A549 (cell line): ENCODE data around the gene MAGI2. TPM values are rescaled to one million over a fixed set of nuclear protein-coding genes. Genes with fewer than 3 reads are reported as not detected.

Experiments
- ATAC-seq, 2 experiments: fragments of 200-7000 bp in 1 of 2; fragments of >200 bp in 1 of 2; cut with Nextera tagmentation in 1 of 2; cut with Tn5 transposase in 1 of 2; 3 replicates each; pipeline versions ENCODE4 v1.8.0 to v1.9.1; 2018 to 2020; ENCODE audit warnings: mild to moderate bottlenecking in 1 of 2, moderate library complexity in 1 of 2
- CTCF ChIA-PET: fragments of 300-600 bp; sonication (Branson Sonifier 250); formaldehyde crosslinking; extraction: SDS; loops from one replicate; lab custom pipeline; 2021; ENCODE audit warnings: antibody characterized with exemption, inconsistent platforms; lab: Yijun Ruan, JAX
- POLR2A ChIA-PET: fragments of 350-600 bp; formaldehyde crosslinking; extraction: SDS; loops from one replicate; lab custom pipeline; 2021; ENCODE audit warnings: antibody characterized with exemption, inconsistent platforms; lab: Yijun Ruan, JAX
- DNase-seq, 2 experiments: peaks; one replicate each; pipeline versions ENCODE4 v3.0.0 to v3.0.0-alpha.2; 2011 to 2016; ENCODE audit warnings: low read depth in 1 of 2, low spot score in 1 of 2
- FAIRE-seq: peaks from 2 replicates; lab custom pipeline; 2011; peaks lifted over from hg19 to GRCh38; lab: Jason Lieb, UNC
- H3K27ac ChIP-seq, 2 experiments: fragments of >200 bp; sonication (Bioruptor Twin); formaldehyde crosslinking; 3 replicates each; pipeline ENCODE4 v1.5.1; 2016 to 2017
- H3K4me1 ChIP-seq: fragments of >200 bp; sonication (Bioruptor Twin); formaldehyde crosslinking; 3 replicates; pipeline ENCODE4 v1.6.1; 2016
- H3K4me2 ChIP-seq: fragments of >200 bp; sonication (Bioruptor Twin); formaldehyde crosslinking; 3 replicates; pipeline ENCODE4 v1.6.1; 2016
- H3K4me3 ChIP-seq: fragments of >200 bp; sonication (Bioruptor Twin); formaldehyde crosslinking; 3 replicates; pipeline ENCODE4 v1.5.1; 2016
- H3K9me3 ChIP-seq: fragments of >200 bp; sonication (Bioruptor Twin); formaldehyde crosslinking; 3 replicates; pipeline ENCODE4 v1.6.1; 2016
- BCL3 ChIP-seq: fragments of >200 bp; sonication (Bioruptor Twin); formaldehyde crosslinking; IDR thresholded peaks from 3 replicates; pipeline ENCODE4 v1.6.1; 2016
- CHD4 ChIP-seq: fragments of 200-600 bp; sonication (generic); IDR thresholded peaks from 2 replicates; pipeline ENCODE4 v1.6.1; 2016; ENCODE audit warnings: antibody characterized with exemption, mild to moderate bottlenecking, borderline replicate concordance
- CTCF ChIP-seq: fragments of >200 bp; sonication (Bioruptor Twin); formaldehyde crosslinking; IDR thresholded peaks from 3 replicates; pipeline ENCODE4 v1.5.1; 2016
- FOSL2 ChIP-seq, 2 experiments: fragments of 450-650 bp in 1 of 2; fragments of >200 bp in 1 of 2; sonication (Bioruptor Twin) in 1 of 2; formaldehyde crosslinking; IDR thresholded peaks; 2 replicates each; pipeline versions ENCODE4 v1.5.0 to v1.6.1; 2016 to 2020; ENCODE audit warnings: mild to moderate bottlenecking in 1 of 2, moderate library complexity in 1 of 2
- FOXS1 ChIP-seq: fragments of 250-450 bp; sonication (Bioruptor Pico); IDR thresholded peaks from 2 replicates; pipeline ENCODE4 v1.5.0; 2020; ENCODE audit warnings: mild to moderate bottlenecking, moderate library complexity
- GATA3 ChIP-seq: IDR thresholded peaks from 2 replicates; pipeline ENCODE4 v1.6.1; 2012; ENCODE audit warnings: borderline replicate concordance
- HOXB5 ChIP-seq: fragments of 250-450 bp; sonication (Bioruptor Pico); IDR thresholded peaks from 2 replicates; pipeline ENCODE4 v1.5.0; 2020; ENCODE audit warnings: mild to moderate bottlenecking, moderate library complexity
- JUN ChIP-seq, 2 experiments: fragments of >200 bp; sonication (Bioruptor Twin); formaldehyde crosslinking; IDR thresholded peaks; 2 replicates in 1 of 2; 3 replicates in 1 of 2; pipeline ENCODE4 v1.6.1; 2016 to 2017
- MAZ ChIP-seq: fragments of 150-350 bp; IDR thresholded peaks from 2 replicates; pipeline ENCODE4 v1.6.1; 2014; ENCODE audit warnings: antibody characterized with exemption, low read depth, low read length, borderline replicate concordance
- MYC ChIP-seq: IDR thresholded peaks from 2 replicates; pipeline ENCODE4 v1.6.1; 2012; ENCODE audit warnings: mild to moderate bottlenecking, inconsistent platforms, low read length, improper control_type of control experiment, borderline replicate concordance
- NR3C1 ChIP-seq: fragments of >200 bp; sonication (Bioruptor Twin); formaldehyde crosslinking; IDR thresholded peaks from 3 replicates; pipeline ENCODE4 v1.6.1; 2017
- PHF8 ChIP-seq: fragments of 200-600 bp; sonication (generic); IDR thresholded peaks from 2 replicates; pipeline ENCODE4 v1.6.1; 2016; ENCODE audit warnings: low read depth, mild to moderate bottlenecking, antibody characterized with exemption, moderate library complexity, borderline replicate concordance
- RAD21 ChIP-seq, 2 experiments: fragments of >200 bp in 1 of 2; sonication (Bioruptor Twin) in 1 of 2; formaldehyde crosslinking in 1 of 2; IDR thresholded peaks in 1 of 2; conservative IDR thresholded peaks in 1 of 2; 2 replicates in 1 of 2; 3 replicates in 1 of 2; pipeline ENCODE4 v1.6.1; 2012 to 2018; ENCODE audit warnings: inconsistent platforms in 1 of 2
- SMC3 ChIP-seq: fragments of >200 bp; sonication (Bioruptor Twin); formaldehyde crosslinking; IDR thresholded peaks from 3 replicates; pipeline ENCODE4 v1.6.1; 2018; ENCODE audit warnings: inconsistent platforms
- SREBF2 ChIP-seq: fragments of 450-650 bp; IDR thresholded peaks from 2 replicates; pipeline ENCODE4 v1.6.1; 2014; ENCODE audit warnings: mild to moderate bottlenecking, moderate library complexity
- TP53 ChIP-seq: fragments of 250-450 bp; sonication (Bioruptor Pico); IDR thresholded peaks from 2 replicates; pipeline ENCODE4 v1.5.0; 2021; ENCODE audit warnings: mild to moderate bottlenecking, moderate library complexity
- ZSCAN20 ChIP-seq: fragments of 250-450 bp; sonication (Bioruptor Pico); IDR thresholded peaks from 2 replicates; pipeline ENCODE4 v1.8.0; 2022; ENCODE audit warnings: mild to moderate bottlenecking, moderate library complexity
- WGBS: methylation state at CpG from one replicate; pipeline ENCODE4 v1.1.6; 2017; ENCODE audit errors: missing lambda C conversion rate; 5-methylcytosine and 5-hydroxymethylcytosine counted together
- polyA plus RNA-seq, 4 experiments: library from polyadenylated mRNA; depleted of rRNA in 3 of 4; stranded (reverse); fragments of >200 nt; fragmentation: RNase III in 1 of 4; extraction: RNeasy Plus Mini Kit Qiagen cat#74134 plus additional on column Dnase treatment in 1 of 4; gene quantifications; 2 replicates in 3 of 4; 3 replicates in 1 of 4; pipeline ENCODE4 v1.2.3, GENCODE V29; 2011 to 2017

MAGI2 gene
- polyA plus RNA-seq, 2 of the 4 experiments (the other 2 are of a cell fraction), result 0.48 to 0.81 TPM

GRCh38 chr7:79185605-79186004, 267.9 kb downstream of the MAGI2 start:
- ChIA-PET POLR2A (no interaction called here), CTCF (no interaction called here)
- H3K27ac ChIP-seq, result no peak overlapping the region
- no peak for ATAC-seq
- no peaks in the 10 kb centered on the region for H3K4me1 ChIP-seq
- H3K4me3 ChIP-seq, result no peak overlapping the region
- no peak overlapping the region for H3K4me2 ChIP-seq
- 75% methylated on average over 2 of the region's 2 CpGs for WGBS
- DNase-seq, result no peak
- TF ChIP-seq TP53 (CRISPR knock-in tag) (no peak), GATA3 (no peak), MYC (no peak), NR3C1 (no peak)
- H3K9me3 ChIP-seq, result no peaks in the 10 kb centered on the region
- FAIRE-seq, result no peak

GRCh38 chr7:79182283-79182682, 271.2 kb downstream of the MAGI2 start:
- 0% methylated on average over 1 of the region's 1 CpG for WGBS
- Histone ChIP-seq H3K4me2 (no peak overlapping the region), H3K27ac (no peak overlapping the region), H3K9me3 (no peaks in the 10 kb centered on the region), H3K4me1 (no peaks in the 10 kb centered on the region), H3K4me3 (no peak overlapping the region)
- no peak for TF ChIP-seq FOXS1 (CRISPR knock-in tag)
- DNase-seq, result no peak
- FAIRE-seq, result no peak
- CTCF ChIA-PET, result no interaction called here
- POLR2A ChIA-PET, result no interaction called here
- no peak for ATAC-seq

GRCh38 chr7:79180533-79180932, 272.9 kb downstream of the MAGI2 start:
- no peak for TF ChIP-seq HOXB5
- TF ChIP-seq PHF8, result no peak
- TF ChIP-seq CHD4, result no peak
- no peak for TF ChIP-seq MAZ
- TF ChIP-seq ZSCAN20 (CRISPR knock-in tag), result no peak
- TF ChIP-seq BCL3, result no peak
- Histone ChIP-seq H3K4me2 (no peak overlapping the region), H3K27ac (no peak overlapping the region), H3K9me3 (no peaks in the 10 kb centered on the region), H3K4me1 (no peaks in the 10 kb centered on the region), H3K4me3 (no peak overlapping the region)
- FAIRE-seq (no peak), DNase-seq (no peak), ATAC-seq (no peak)
- WGBS, result 36% methylated on average over 2 of the region's 2 CpGs
- ChIA-PET POLR2A (no interaction called here), CTCF (no interaction called here)

- no peaks in the 10 kb centered on the region for H3K9me3 ChIP-seq
- no peak overlapping the region for H3K27ac ChIP-seq
- H3K4me1 ChIP-seq, result no peaks in the 10 kb centered on the region
- TF ChIP-seq JUN (IDR thresholded peaks at IDR 0.05) (no peak), FOSL2 (IDR thresholded peaks at IDR 0.05) (no peak), FOSL2 (CRISPR knock-in tag; IDR thresholded peaks at IDR 0.05) (no peak), MYC (no peak), BCL3 (no peak), RAD21 (conservative IDR thresholded peaks at IDR 0.05 in 1 of 2, IDR thresholded peaks at IDR 0.05 in 1 of 2) (peak; percentile 77 to 83), SREBF2 (no peak), CTCF (peak; percentile 68), SMC3 (peak; percentile 78)
- peak; percentile 92 for FAIRE-seq
- POLR2A ChIA-PET, result interaction anchor here (0.6 kb wide), 1 partner anchor 1156 kb away, joined by 3 read pairs; no protein-coding TSS in a partner anchor
- DNase-seq, result peak; percentile 5 to 55
- H3K4me3 ChIP-seq, result no peak overlapping the region
- CTCF ChIA-PET, result interaction anchor here (0.6 to 1.8 kb wide), 10 partner anchors 9 to 1156 kb away, joined by 3 to 12 read pairs (median 3); no protein-coding TSS in a partner anchor
- peak; percentile 70 to 78; a peak in 3 of 6 replicates for ATAC-seq
- WGBS, result 5% methylated on average over 8 of the region's 8 CpGs
- H3K4me2 ChIP-seq, result peak overlapping the region; percentile 41
These were observed 276.5 kb downstream of the MAGI2 start for GRCh38 chr7:79176859-79177477.
